ENCODE data around the gene CLCN1.
"Not testable (repeated sequence)": the region's sequence is repeated elsewhere in the genome, so short reads cannot be mapped to it uniquely, and the experiment has no call there.

The CLCN1 gene

DNA sequence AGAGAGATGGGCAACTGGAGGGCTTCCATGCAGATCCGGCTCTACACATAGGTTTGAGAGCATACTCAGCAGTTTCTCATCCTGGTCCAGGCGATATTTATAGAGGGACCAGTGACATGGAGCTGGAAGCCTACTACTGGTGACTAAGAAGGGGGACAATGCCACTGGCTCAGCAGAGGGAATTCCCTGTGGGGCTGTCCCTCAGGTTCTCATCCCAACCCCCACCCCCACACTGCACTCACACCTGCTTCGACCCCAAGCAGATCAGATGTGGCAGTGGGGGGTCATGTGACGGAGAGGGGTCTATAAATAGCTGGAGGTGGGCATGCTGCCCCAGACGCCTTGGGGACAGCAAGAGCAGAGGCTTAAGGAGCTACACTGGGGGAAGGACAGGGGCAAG is at the start of gene CLCN1:
TSS of gene CLCN1 (plus strand) at position 336 of the 400 bp plus-strand sequence. CDS start 102 bp downstream, outside the sequence.
- no peak for DNase-seq

DNA sequence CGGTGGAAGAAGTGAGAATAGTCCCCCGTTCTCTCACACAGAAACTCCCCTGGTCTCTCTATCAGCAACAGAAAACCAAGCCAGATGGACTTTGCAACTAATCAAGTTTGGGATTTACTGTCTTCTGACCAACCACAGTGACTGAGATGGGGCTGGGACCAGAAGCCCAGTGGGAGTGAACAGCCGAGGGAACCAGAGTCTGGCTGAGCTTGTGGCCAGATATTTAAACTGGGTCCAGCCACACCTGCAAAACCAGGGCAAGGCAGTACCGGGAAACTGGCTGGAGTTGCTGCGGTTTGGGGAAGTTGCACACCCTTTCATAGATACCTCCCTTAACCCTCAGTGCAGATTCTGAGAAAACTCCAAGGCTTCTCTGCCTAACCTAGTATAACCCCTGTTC is 46.7 kb upstream of the CLCN1 start:
- DNase-seq, result no peak

DNA sequence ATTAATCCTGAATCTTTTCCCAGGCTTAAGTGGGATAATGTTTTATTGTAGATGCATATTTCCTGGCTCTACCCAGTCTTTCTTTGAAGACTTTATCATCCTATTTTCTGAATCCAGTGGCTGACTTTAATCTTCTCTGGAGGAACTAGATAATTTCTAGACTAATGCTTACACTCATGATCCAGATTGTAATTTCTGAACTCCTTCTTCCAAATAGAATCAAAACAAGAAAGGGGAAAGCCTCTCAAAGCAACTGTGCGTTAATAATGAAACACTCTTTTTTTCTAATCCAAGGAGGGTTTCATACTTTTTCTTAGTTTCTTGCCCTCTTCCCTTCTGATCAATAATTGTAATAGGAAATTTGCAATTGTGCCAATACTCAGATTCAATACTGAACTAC is 44.7 kb upstream of the CLCN1 start:
- no peak for DNase-seq

DNA sequence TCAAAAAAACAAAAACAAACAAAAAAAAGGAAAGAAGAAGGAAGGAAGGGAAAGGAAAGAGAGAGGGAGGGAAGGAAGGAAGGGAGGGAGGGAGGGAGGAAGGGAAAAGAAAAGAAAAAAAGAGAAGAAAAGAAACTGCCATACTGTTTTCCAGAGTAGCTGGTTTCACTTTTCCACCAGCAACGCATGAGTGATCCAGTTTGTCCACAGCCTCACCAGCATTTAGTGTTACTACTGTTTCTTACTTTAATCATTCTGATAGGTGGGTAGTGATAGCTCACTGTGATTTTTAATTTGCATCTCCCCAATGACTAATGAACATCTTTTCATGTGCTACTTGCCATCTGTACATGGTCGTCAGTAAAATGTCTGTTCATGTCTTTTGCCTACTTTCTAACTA is 43.0 kb upstream of the CLCN1 start:
- DNase-seq, result no peak

GRCh38 chr7:143279186-143280098 is 36.5 kb upstream of the CLCN1 start:
- DNase-seq, result no peak

DNA sequence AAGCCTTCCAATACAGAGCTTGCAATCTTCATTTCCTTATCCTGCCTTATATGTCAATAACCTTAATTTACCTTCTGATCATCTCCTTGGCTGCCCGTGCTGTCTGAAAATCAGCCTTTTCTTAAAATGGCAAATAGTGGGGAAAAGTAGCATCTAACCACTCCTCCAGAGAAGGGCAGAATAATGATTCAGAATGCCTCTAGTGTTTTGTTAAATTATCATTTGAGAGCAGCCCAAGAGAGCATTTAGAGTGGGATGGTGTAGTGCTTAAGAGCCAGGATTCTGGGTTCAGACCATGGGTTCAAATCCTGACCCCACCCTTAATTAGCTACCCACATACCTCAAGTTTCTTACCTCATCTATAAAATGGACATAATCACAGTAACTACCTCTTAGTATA is 35.8 kb upstream of the CLCN1 start:
- no peak for DNase-seq

- DNase-seq, result no peak
Observed at GRCh38 chr7:143280566-143280965, 35.3 kb upstream of the CLCN1 start.

- DNase-seq, result no peak
Observed at GRCh38 chr7:143281529-143281928, 34.4 kb upstream of the CLCN1 start.

GRCh38 chr7:143282124-143282523 is 33.8 kb upstream of the CLCN1 start:
- no peak for DNase-seq

GRCh38 chr7:143283381-143283780 is 32.5 kb upstream of the CLCN1 start:
- DNase-seq, result no peak

DNA sequence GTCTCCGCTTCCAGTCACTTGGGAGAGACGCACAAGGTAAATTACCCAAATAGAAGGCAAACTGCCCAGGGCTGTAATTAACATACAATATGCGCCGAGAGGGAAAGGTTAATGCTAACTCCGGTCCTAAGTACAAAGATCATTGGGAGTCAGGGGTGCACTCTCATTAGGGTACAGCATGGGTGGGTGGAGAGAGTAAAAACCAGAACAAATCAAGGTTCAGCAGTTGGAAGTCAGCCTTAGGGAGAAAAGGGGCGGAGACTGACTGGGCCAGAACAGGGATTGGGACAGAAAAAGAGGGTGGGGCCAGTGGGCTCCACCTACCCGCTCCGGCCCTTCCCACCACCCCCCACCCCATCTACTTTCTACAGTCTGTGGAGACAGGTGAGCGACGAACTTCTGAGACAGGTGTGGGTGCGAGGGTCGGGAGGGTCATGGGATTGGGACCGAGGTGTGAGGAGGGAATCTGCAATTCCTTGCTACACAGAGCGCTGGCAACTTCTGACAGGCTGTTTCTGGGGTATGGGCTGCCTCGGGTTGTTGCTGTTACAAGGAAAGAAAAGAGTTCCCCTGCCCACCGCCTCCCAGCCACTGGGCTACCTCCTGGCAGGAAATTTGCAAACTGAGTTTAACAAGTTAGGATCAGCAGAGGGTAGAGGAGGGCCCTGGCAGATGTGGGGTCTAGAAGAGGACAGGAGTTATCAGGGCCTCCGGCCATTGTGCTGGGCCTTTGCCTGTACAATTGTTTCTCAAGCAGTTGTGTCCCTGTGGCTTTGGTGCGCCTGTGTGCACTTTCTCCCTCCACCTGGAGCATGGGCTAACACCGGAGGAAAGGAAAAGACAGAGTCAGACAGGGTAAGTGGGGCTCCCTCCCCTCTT is 31.1 kb upstream of the CLCN1 start, which contains the start of gene TMEM139:
TSS of gene TMEM139 (plus strand) at position 368 of the 879 bp plus-strand sequence. CDS start 1,000 bp downstream, outside the sequence.
- DNase-seq, result no peak

GRCh38 chr7:143285470-143285778 is 30.5 kb upstream of the CLCN1 start:
- DNase-seq, result no peak

- no peak for DNase-seq
Observed at GRCh38 chr7:143285806-143286521, 29.9 kb upstream of the CLCN1 start.

GRCh38 chr7:143286522-143286890 is 29.4 kb upstream of the CLCN1 start:
- no peak for DNase-seq

- DNase-seq, result no peak
Observed at GRCh38 chr7:143287339-143287934, 28.5 kb upstream of the CLCN1 start.

- DNase-seq, result peak; percentile 99
Observed at GRCh38 chr7:143287935-143288826, 27.7 kb upstream of the CLCN1 start, which contains the start of gene CASP2. CASP2 (plus strand) TSS chr7:143288351; CDS start chr7:143288456, 105 bp downstream.

- DNase-seq, result no peak
Observed at GRCh38 chr7:143288836-143289235, 27.1 kb upstream of the CLCN1 start.

DNA sequence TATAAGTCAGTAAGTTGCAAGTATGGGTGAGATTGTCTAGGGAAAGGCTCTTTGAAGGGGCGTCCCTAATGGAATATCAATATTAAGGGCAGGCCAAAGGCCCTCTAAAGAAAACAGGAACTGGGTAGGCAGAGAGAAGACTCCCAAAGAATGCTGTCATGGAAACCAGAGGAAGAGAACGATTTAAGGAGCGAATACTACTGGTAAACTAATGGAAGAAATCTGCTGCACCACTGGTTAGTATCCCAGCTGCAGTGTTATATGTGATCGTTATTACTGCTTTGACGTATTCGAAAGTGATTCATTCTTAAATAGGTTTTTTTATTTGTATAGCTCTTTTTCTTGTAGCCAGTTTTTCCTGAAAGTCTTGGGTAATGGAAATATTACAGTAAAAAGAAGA is 26.5 kb upstream of the CLCN1 start:
- no peak for DNase-seq

GRCh38 chr7:143289888-143290287 is 26.0 kb upstream of the CLCN1 start:
- DNase-seq, result not testable (repeated sequence)

DNA sequence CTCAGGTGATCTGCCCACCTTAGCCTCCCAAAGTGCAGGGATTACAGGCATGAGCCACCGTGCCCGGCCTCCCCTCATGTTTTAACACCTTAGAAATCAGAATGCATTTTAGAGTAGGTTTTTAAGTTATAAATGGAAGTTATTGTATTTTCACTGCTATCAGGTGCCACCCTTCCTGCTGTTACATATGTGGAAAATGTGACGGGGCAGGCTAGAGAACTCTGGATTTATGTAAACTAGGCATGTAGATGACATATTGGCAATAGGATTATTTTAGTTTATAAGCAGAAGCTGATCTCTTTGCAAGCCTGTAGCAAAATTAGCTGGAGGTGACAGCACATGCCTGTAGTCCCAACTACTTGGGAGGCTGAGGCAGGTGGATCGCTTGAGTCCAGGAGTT is 25.6 kb upstream of the CLCN1 start:
- no peak for DNase-seq

- no peak for DNase-seq
Observed at GRCh38 chr7:143292876-143293275, 23.0 kb upstream of the CLCN1 start.

- no peak for DNase-seq
Observed at GRCh38 chr7:143295870-143296269, 20.0 kb upstream of the CLCN1 start.
